ENCODE measurements around the gene CHIC1. TPM values are rescaled to one million over a fixed set of nuclear protein-coding genes. Genes with fewer than 3 reads are reported as not detected.
"Not testable (repeated sequence)": the region's sequence is repeated elsewhere in the genome, so short reads cannot be mapped to it uniquely, and the experiment has no call there.

CHIC1 gene
- total and polyA plus RNA-seq, 2 donors (not counting 1 experiment from before 2014, with no cell fraction given) = 6.6 to 18.8 TPM

DNA sequence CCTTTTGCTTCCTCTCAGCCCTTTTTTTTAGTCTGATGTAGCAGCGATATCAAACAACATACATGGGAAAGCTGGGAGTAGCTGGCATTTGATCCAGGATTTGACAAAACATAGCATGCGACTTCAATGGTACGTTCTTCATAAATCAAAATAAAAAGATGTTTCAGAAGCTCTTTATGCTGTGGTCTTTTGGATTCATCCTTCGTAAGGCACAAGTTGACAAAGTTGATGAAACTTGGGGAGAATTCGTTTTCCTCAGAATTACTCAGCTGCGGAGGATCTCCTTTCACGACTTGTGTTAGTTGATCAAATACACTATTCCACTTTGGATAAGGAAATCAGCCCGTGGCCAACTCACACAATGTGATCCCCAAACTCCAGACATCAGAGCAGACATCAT is 38.1 kb upstream of the CHIC1 start:
- no peaks in the 10 kb centered on the region for H4K20me1 ChIP-seq (ENCODE audit: control insufficient read depth, insufficient read depth, low read length, poor library complexity, severe bottlenecking)
- ATAC-seq (ENCODE audit: low read depth) (no peak), DNase-seq (no peak)
- Mint-ChIP-seq H3K9me3 (ENCODE audit: insufficient read depth) (peaks cover 2% of the 10 kb centered on the region), H3K4me3 (no peak overlapping the region), H3K27ac (no peak overlapping the region), H3K27me3 (no peaks in the 10 kb centered on the region), H3K4me1 (no peaks in the 10 kb centered on the region)
- no peak for TF ChIP-seq EZH2 (IDR thresholded peaks at IDR 0.05; ENCODE audit: borderline replicate concordance, insufficient read depth, low read depth, low read length, poor library complexity, severe bottlenecking)
- TF ChIP-seq, protein P1, sequence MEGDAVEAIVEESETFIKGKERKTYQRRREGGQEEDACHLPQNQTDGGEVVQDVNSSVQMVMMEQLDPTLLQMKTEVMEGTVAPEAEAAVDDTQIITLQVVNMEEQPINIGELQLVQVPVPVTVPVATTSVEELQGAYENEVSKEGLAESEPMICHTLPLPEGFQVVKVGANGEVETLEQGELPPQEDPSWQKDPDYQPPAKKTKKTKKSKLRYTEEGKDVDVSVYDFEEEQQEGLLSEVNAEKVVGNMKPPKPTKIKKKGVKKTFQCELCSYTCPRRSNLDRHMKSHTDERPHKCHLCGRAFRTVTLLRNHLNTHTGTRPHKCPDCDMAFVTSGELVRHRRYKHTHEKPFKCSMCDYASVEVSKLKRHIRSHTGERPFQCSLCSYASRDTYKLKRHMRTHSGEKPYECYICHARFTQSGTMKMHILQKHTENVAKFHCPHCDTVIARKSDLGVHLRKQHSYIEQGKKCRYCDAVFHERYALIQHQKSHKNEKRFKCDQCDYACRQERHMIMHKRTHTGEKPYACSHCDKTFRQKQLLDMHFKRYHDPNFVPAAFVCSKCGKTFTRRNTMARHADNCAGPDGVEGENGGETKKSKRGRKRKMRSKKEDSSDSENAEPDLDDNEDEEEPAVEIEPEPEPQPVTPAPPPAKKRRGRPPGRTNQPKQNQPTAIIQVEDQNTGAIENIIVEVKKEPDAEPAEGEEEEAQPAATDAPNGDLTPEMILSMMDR (IDR thresholded peaks at IDR 0.05) = no peak
- WGBS (ENCODE audit: insufficient coverage) = no CpG with 5 or more reads among the region's 8 CpGs
- no peaks in the 10 kb centered on the region for H3K27me3 ChIP-seq (replicated peaks in 1 of 4; ENCODE audit: control extremely low read depth in 1 of 4, control insufficient read depth in 3 of 4, insufficient read depth in 4 of 4, low read length in 3 of 4)
- intact Hi-C loops (cut with micrococcal nuclease) = no loop called here
- CTCF ChIA-PET = no interaction called here
- H3K79me2 ChIP-seq (ENCODE audit: control insufficient read depth, insufficient read depth, low read length) = no peaks in the 10 kb centered on the region
- no peak overlapping the region for H3K4me3 ChIP-seq (ENCODE audit: control extremely low read depth in 1 of 5, extremely low read depth in 1 of 5, insufficient read depth in 1 of 5, low read depth in 2 of 5, low read length in 4 of 5)
- no peak overlapping the region for H2AFZ ChIP-seq (ENCODE audit: insufficient read depth, low read depth, low read length, poor library complexity, severe bottlenecking)
- H3K9me3 ChIP-seq (ENCODE audit: control extremely low read depth in 1 of 3, control insufficient read depth in 2 of 3, insufficient read depth in 1 of 3, low read length in 2 of 3) = peaks cover 0 to 9% (median 0%) of the 10 kb centered on the region in 3 donors
- H3K4me1 ChIP-seq (ENCODE audit: control insufficient read depth in 2 of 2, insufficient read depth in 2 of 2, low read length in 2 of 2) = no peaks in the 10 kb centered on the region
- no peak overlapping the region for H3K27ac ChIP-seq (ENCODE audit: low read length in 2 of 2)
- POLR2A ChIA-PET = no interaction called here
- H3K36me3 ChIP-seq (replicated peaks in 1 of 2; ENCODE audit: control extremely low read depth in 1 of 2, control insufficient read depth in 1 of 2, extremely low read depth in 1 of 2, insufficient read depth in 2 of 2, low read length in 1 of 2) = no peaks in the 10 kb centered on the region
- H3K9ac ChIP-seq (ENCODE audit: low read length) = no peak overlapping the region
- no peak overlapping the region for H3K4me2 ChIP-seq (replicated peaks; ENCODE audit: low read depth, low read length, poor library complexity, severe bottlenecking)

DNA sequence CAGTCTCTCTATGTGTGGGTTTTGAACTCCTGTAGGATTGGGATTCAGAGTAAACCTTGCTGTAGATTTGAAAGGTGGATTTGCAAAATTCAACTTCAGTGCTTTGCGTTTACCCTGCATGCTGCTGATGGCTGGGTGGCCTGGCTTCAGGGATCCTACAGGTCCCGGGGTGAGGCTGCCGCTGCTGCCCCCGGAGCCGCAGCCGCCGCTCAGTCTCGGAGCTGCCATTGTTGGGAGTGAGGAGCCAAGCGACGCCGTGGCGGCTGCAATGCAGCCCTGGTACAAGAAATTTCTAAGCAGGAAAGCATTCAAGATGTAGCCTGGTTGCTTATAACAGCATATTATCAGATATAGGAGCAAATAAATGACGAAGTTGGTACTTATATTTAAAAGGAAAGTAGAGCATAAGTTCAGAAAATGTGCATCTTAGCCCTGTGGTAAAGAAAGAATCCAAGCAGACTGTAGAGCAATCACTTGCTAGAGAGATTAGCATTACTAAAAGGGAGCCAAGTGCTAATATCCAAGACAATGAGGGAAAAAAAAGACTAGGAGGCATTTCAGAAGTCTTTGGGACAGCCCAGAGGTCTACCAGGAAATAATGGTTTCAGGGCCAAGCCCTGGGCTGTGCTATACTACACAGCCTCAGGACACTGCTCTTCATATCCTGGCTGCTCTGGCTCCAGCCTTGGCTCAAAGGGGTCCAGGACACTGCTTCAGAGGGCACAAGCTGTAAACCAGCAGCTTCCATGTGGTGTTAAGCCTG is 36.9 kb upstream of the CHIC1 start:
- H3K9ac ChIP-seq (ENCODE audit: low read length) = no peak overlapping the region
- POLR2A ChIA-PET = no interaction called here
- no peaks in the 10 kb centered on the region for H4K20me1 ChIP-seq (ENCODE audit: control insufficient read depth, insufficient read depth, low read length, poor library complexity, severe bottlenecking)
- ATAC-seq (ENCODE audit: low read depth) = no peak
- no peak for DNase-seq
- peaks cover 0 to 10% (median 0%) of the 10 kb centered on the region in 3 donors for H3K9me3 ChIP-seq (ENCODE audit: control extremely low read depth in 1 of 3, control insufficient read depth in 2 of 3, insufficient read depth in 1 of 3, low read length in 2 of 3)
- TF ChIP-seq, protein P1 (IDR thresholded peaks at IDR 0.05) = no peak
- TF ChIP-seq EZH2 (IDR thresholded peaks at IDR 0.05; ENCODE audit: borderline replicate concordance, insufficient read depth, low read depth, low read length, poor library complexity, severe bottlenecking) = no peak
- 37% methylated on average over 7 of the region's 13 CpGs for WGBS (ENCODE audit: insufficient coverage)
- intact Hi-C loops (cut with micrococcal nuclease) = no loop called here
- no peaks in the 10 kb centered on the region for H3K27me3 Mint-ChIP-seq
- H3K27ac Mint-ChIP-seq = no peak overlapping the region
- H3K4me1 ChIP-seq (ENCODE audit: control insufficient read depth in 2 of 2, insufficient read depth in 2 of 2, low read length in 2 of 2) = no peaks in the 10 kb centered on the region
- CTCF ChIA-PET = no interaction called here
- H3K4me2 ChIP-seq (replicated peaks; ENCODE audit: low read depth, low read length, poor library complexity, severe bottlenecking) = no peak overlapping the region
- H2AFZ ChIP-seq (ENCODE audit: insufficient read depth, low read depth, low read length, poor library complexity, severe bottlenecking) = no peak overlapping the region
- H3K79me2 ChIP-seq (ENCODE audit: control insufficient read depth, insufficient read depth, low read length) = no peaks in the 10 kb centered on the region
- H3K4me3 Mint-ChIP-seq = no peak overlapping the region
- H3K36me3 ChIP-seq (replicated peaks in 1 of 2; ENCODE audit: control extremely low read depth in 1 of 2, control insufficient read depth in 1 of 2, extremely low read depth in 1 of 2, insufficient read depth in 2 of 2, low read length in 1 of 2) = no peaks in the 10 kb centered on the region
- no peak overlapping the region for H3K27ac ChIP-seq (ENCODE audit: low read length in 2 of 2)
- no peaks in the 10 kb centered on the region for H3K27me3 ChIP-seq (replicated peaks in 1 of 4; ENCODE audit: control extremely low read depth in 1 of 4, control insufficient read depth in 3 of 4, insufficient read depth in 4 of 4, low read length in 3 of 4)
- no peak overlapping the region for H3K4me3 ChIP-seq (ENCODE audit: control extremely low read depth in 1 of 5, extremely low read depth in 1 of 5, insufficient read depth in 1 of 5, low read depth in 2 of 5, low read length in 4 of 5)
- peaks cover 12% of the 10 kb centered on the region for H3K9me3 Mint-ChIP-seq (ENCODE audit: insufficient read depth)
- no peaks in the 10 kb centered on the region for H3K4me1 Mint-ChIP-seq

DNA sequence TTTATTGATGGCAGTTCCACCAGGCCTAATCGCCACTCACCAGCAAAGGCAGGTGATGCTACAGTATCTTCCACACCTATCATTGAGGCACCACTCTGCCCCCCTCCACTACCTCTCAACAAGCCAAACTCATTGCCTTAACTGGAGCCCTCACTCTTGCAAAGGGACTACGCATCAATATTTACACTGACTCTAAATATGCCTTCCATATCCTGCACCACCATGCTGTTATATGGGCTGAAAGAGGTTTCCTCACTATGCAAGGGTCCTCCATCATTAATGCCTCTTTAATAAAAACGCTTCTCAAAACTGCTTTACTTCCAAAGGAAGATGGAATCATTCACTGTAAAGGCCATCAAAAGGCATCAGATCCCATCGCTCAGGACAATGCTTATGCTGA is 31.3 kb upstream of the CHIC1 start:
- H2AFZ ChIP-seq (ENCODE audit: insufficient read depth, low read depth, low read length, poor library complexity, severe bottlenecking); H3K9me3 ChIP-seq (ENCODE audit: control extremely low read depth in 1 of 3, control insufficient read depth in 2 of 3, insufficient read depth in 1 of 3, low read length in 2 of 3); ATAC-seq (ENCODE audit: low read depth); H3K27ac Mint-ChIP-seq; intact Hi-C loops (cut with micrococcal nuclease); H3K4me2 ChIP-seq (replicated peaks; ENCODE audit: low read depth, low read length, poor library complexity, severe bottlenecking); DNase-seq; H3K4me1 Mint-ChIP-seq; H3K4me3 Mint-ChIP-seq; H3K79me2 ChIP-seq (ENCODE audit: control insufficient read depth, insufficient read depth, low read length); H3K4me3 ChIP-seq (ENCODE audit: control extremely low read depth in 1 of 5, extremely low read depth in 1 of 5, insufficient read depth in 1 of 5, low read depth in 2 of 5, low read length in 4 of 5); H3K9ac ChIP-seq (ENCODE audit: low read length); H3K27ac ChIP-seq (ENCODE audit: low read length in 2 of 2); H3K36me3 ChIP-seq (replicated peaks in 1 of 2; ENCODE audit: control extremely low read depth in 1 of 2, control insufficient read depth in 1 of 2, extremely low read depth in 1 of 2, insufficient read depth in 2 of 2, low read length in 1 of 2); H3K4me1 ChIP-seq (ENCODE audit: control insufficient read depth in 2 of 2, insufficient read depth in 2 of 2, low read length in 2 of 2); H3K27me3 Mint-ChIP-seq; H3K27me3 ChIP-seq (replicated peaks in 1 of 4; ENCODE audit: control extremely low read depth in 1 of 4, control insufficient read depth in 3 of 4, insufficient read depth in 4 of 4, low read length in 3 of 4); H4K20me1 ChIP-seq (ENCODE audit: control insufficient read depth, insufficient read depth, low read length, poor library complexity, severe bottlenecking); CTCF ChIA-PET; POLR2A ChIA-PET: not testable (repeated sequence)
- WGBS (ENCODE audit: insufficient coverage) = no CpG with 5 or more reads among the region's 4 CpGs
- peaks cover 17% of the 10 kb centered on the region for H3K9me3 Mint-ChIP-seq (ENCODE audit: insufficient read depth)

Measured in B cell (primary cell).